ENCODE data around the gene SLC25A51.

The SLC25A51 gene

GRCh38 chr9:37903647-37904444, at the start of gene SLC25A51:
Gene SLC25A51, minus strand, starts transcription at chr9:37904127. Its CDS starts 15,577 bp downstream, at chr9:37888550.
- DNase-seq, result peak; percentile 95

- DNase-seq, result no peak
These were observed 49.4 kb upstream of the SLC25A51 start for GRCh38 chr9:37953206-37953774.

GRCh38 chr9:37952731-37953130, 48.8 kb upstream of the SLC25A51 start:
- no peak for DNase-seq

GRCh38 chr9:37951671-37952449, 47.9 kb upstream of the SLC25A51 start:
- DNase-seq, result no peak

- DNase-seq, result no peak
These were observed 46.6 kb upstream of the SLC25A51 start for GRCh38 chr9:37950561-37950960.

GRCh38 chr9:37949576-37949975, 45.6 kb upstream of the SLC25A51 start:
- DNase-seq, result no peak

- DNase-seq, result no peak
These were observed 44.6 kb upstream of the SLC25A51 start for GRCh38 chr9:37948417-37948980.

GRCh38 chr9:37947977-37948376, 44.0 kb upstream of the SLC25A51 start:
- DNase-seq, result no peak

- no peak for DNase-seq
These were observed 43.5 kb upstream of the SLC25A51 start for GRCh38 chr9:37947471-37947870.

- DNase-seq, result no peak
These were observed 43.0 kb upstream of the SLC25A51 start for GRCh38 chr9:37946971-37947370.

GRCh38 chr9:37946041-37946440, 42.1 kb upstream of the SLC25A51 start:
- no peak for DNase-seq

- DNase-seq, result no peak
These were observed 40.9 kb upstream of the SLC25A51 start for GRCh38 chr9:37944671-37945481.

GRCh38 chr9:37944266-37944650, 40.3 kb upstream of the SLC25A51 start:
- DNase-seq, result no peak

- DNase-seq, result no peak
These were observed 39.7 kb upstream of the SLC25A51 start for GRCh38 chr9:37943345-37944265.

- no peak for DNase-seq
These were observed 38.9 kb upstream of the SLC25A51 start for GRCh38 chr9:37942621-37943344.

- no peak for DNase-seq
These were observed 37.3 kb upstream of the SLC25A51 start for GRCh38 chr9:37941253-37941652.

- no peak for DNase-seq
These were observed 35.7 kb upstream of the SLC25A51 start for GRCh38 chr9:37939575-37940095.

- no peak for DNase-seq
These were observed 34.4 kb upstream of the SLC25A51 start for GRCh38 chr9:37938121-37938891.

GRCh38 chr9:37937366-37937765, 33.4 kb upstream of the SLC25A51 start:
- no peak for DNase-seq

GRCh38 chr9:37936965-37937364, 33.0 kb upstream of the SLC25A51 start:
- DNase-seq, result no peak
